ENCODE results near the gene HSD17B1. TPM values are rescaled to one million over a fixed set of nuclear protein-coding genes. Genes with fewer than 3 reads are reported as not detected.

Gene HSD17B1
- total RNA-seq, 1 donor from 2014 or later, result 2.0 TPM

DNA sequence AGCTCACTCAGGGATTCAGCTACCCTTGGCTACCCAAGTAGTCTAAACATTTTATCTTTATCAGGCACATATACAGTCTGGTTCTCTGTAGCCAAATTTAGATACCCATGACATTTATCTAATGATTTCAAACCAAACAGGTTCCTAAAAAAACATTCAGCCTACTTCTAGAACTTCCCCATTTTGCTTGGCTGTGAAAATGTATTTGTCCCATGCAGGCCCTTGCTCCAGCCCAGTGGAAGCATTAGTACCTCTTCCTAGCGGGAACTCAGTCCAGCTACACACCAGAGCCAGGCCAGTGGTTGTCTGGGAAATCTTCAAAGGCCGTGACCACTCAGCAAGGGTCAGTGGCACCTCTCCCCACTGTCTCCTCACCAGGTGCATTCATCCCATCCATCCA is 42.9 kb upstream of the HSD17B1 start:
- TF ChIP-seq, protein P1, sequence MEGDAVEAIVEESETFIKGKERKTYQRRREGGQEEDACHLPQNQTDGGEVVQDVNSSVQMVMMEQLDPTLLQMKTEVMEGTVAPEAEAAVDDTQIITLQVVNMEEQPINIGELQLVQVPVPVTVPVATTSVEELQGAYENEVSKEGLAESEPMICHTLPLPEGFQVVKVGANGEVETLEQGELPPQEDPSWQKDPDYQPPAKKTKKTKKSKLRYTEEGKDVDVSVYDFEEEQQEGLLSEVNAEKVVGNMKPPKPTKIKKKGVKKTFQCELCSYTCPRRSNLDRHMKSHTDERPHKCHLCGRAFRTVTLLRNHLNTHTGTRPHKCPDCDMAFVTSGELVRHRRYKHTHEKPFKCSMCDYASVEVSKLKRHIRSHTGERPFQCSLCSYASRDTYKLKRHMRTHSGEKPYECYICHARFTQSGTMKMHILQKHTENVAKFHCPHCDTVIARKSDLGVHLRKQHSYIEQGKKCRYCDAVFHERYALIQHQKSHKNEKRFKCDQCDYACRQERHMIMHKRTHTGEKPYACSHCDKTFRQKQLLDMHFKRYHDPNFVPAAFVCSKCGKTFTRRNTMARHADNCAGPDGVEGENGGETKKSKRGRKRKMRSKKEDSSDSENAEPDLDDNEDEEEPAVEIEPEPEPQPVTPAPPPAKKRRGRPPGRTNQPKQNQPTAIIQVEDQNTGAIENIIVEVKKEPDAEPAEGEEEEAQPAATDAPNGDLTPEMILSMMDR (IDR thresholded peaks at IDR 0.05), result no peak
- TF ChIP-seq POLR2A (IDR thresholded peaks at IDR 0.05) (no peak), POLR2AphosphoS5 (IDR thresholded peaks at IDR 0.05; ENCODE audit: insufficient read depth in 1 of 2, low read depth in 1 of 2) (no peak)
- no peaks in the 10 kb centered on the region for H3K9me3 ChIP-seq
- H3K4me3 ChIP-seq, result no peak overlapping the region
- peaks cover 0 to 26% of the 10 kb centered on the region in 2 donors for H3K36me3 ChIP-seq
- H3K27me3 ChIP-seq, result no peaks in the 10 kb centered on the region
- DNase-seq (ENCODE audit: extremely low spot score in 2 of 2), result no peak
- H3K4me1 ChIP-seq, result peaks cover 31% of the 10 kb centered on the region
- H3K27ac ChIP-seq, result no peak overlapping the region
- intact Hi-C loops (cut with DNase I), result loop anchor here (5.0 kb wide), 1 partner anchor 188 kb away; no protein-coding TSS in a partner anchor

DNA sequence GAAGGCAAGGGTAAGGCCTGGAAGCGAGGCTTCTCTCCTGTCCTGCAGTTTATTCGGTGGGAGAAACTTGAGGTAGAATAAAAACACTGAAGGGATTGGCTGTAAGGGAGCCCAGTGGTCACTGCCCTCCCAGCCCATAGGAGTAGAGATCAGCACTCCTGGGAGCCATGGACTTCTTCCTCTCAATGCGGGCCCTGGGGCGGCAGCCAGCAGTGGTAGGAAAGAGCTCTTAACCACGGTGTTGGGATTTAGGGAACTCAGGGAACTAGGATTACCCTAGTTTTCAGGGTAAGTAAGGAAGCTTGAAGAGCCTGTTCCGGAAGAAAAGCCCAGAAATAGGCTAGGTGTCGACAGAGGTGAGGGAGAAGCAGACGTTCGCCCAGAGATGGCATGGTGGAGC is 40.5 kb upstream of the HSD17B1 start:
- DNase-seq (ENCODE audit: extremely low spot score in 2 of 2), result no peak
- intact Hi-C loops (cut with DNase I), result loop anchor here (5.0 kb wide), 1 partner anchor 190 kb away; no protein-coding TSS in a partner anchor
- H3K4me1 ChIP-seq, result peaks cover 44% of the 10 kb centered on the region
- H3K9me3 ChIP-seq, result no peaks in the 10 kb centered on the region
- H3K27ac ChIP-seq, result peak overlapping the region; percentile 80
- no peaks in the 10 kb centered on the region for H3K27me3 ChIP-seq
- peaks cover 0 to 36% of the 10 kb centered on the region in 2 donors for H3K36me3 ChIP-seq
- no peak overlapping the region for H3K4me3 ChIP-seq
- TF ChIP-seq, protein P1 (IDR thresholded peaks at IDR 0.05), result no peak
- TF ChIP-seq POLR2AphosphoS5 (IDR thresholded peaks at IDR 0.05; ENCODE audit: insufficient read depth in 1 of 2, low read depth in 1 of 2) (no peak), POLR2A (IDR thresholded peaks at IDR 0.05) (no peak)

DNA sequence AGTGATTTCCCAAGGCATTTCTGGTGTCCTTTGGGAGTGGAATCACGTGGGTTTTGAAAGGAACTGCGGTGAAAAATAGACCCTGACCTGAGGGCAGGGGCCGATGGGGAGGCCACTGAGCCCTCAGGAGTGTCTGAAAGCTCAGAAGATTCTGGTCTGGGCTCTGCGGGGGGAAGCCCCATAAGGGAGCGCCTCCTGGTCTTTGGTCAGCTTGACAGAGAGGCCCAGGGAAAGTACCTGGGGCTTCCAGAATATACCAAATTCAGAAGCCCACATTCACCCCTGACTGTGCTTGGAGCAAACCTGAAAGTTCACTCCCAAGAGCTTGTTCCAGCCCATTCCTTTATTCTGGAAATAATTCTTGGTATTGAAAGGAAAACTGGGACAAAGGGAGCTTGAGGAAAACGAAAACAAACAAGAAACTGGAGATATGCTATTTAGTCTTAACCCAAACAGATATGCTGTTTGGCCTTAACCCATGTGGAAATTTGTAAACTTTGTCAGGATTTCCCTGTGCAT is 39.9 kb upstream of the HSD17B1 start:
- no peaks in the 10 kb centered on the region for H3K9me3 ChIP-seq
- H3K27me3 ChIP-seq, result no peaks in the 10 kb centered on the region
- no peak overlapping the region for H3K4me3 ChIP-seq
- peaks cover 49% of the 10 kb centered on the region for H3K4me1 ChIP-seq
- H3K36me3 ChIP-seq, result peaks cover 0 to 32% of the 10 kb centered on the region in 2 donors
- H3K27ac ChIP-seq, result peak overlapping the region; percentile 80
- DNase-seq (ENCODE audit: extremely low spot score in 2 of 2), result no peak
- TF ChIP-seq, protein P1 (IDR thresholded peaks at IDR 0.05), result no peak
- TF ChIP-seq POLR2AphosphoS5 (IDR thresholded peaks at IDR 0.05; ENCODE audit: insufficient read depth in 1 of 2, low read depth in 1 of 2) (no peak), POLR2A (IDR thresholded peaks at IDR 0.05) (no peak)
- intact Hi-C loops (cut with DNase I), result loop anchor here (5.0 kb wide), 1 partner anchor 190 kb away; no protein-coding TSS in a partner anchor

DNA sequence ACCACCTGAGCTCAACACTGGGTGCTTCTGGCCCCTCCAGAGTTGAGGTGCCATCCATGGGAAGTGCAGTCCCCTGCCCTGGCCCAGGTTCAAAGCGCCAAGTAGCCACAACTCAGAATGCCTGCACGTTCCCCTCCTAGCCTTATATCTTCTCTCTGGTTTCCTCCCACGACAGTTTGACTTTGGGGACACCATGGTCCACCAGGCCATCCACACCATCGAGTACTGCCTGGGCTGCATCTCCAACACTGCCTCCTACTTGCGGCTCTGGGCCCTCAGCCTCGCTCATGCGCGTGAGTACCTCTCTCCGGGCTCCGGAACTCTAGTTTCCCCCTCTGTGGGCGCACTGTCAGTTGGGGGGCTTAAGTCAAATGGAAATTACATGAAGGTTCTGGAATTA is 39.0 kb upstream of the HSD17B1 start:
- no peak overlapping the region for H3K4me3 ChIP-seq
- intact Hi-C loops (cut with DNase I), result loop anchor here (5.0 kb wide), 1 partner anchor 191 kb away; no protein-coding TSS in a partner anchor
- peaks cover 0 to 26% of the 10 kb centered on the region in 2 donors for H3K36me3 ChIP-seq
- H3K4me1 ChIP-seq, result peaks cover 58% of the 10 kb centered on the region
- peak overlapping the region; percentile 80 for H3K27ac ChIP-seq
- no peaks in the 10 kb centered on the region for H3K9me3 ChIP-seq
- no peak for DNase-seq (ENCODE audit: extremely low spot score in 2 of 2)
- TF ChIP-seq POLR2AphosphoS5 (IDR thresholded peaks at IDR 0.05; ENCODE audit: insufficient read depth in 1 of 2, low read depth in 1 of 2) (no peak), POLR2A (IDR thresholded peaks at IDR 0.05) (no peak)
- TF ChIP-seq, protein P1 (IDR thresholded peaks at IDR 0.05), result no peak
- no peaks in the 10 kb centered on the region for H3K27me3 ChIP-seq

DNA sequence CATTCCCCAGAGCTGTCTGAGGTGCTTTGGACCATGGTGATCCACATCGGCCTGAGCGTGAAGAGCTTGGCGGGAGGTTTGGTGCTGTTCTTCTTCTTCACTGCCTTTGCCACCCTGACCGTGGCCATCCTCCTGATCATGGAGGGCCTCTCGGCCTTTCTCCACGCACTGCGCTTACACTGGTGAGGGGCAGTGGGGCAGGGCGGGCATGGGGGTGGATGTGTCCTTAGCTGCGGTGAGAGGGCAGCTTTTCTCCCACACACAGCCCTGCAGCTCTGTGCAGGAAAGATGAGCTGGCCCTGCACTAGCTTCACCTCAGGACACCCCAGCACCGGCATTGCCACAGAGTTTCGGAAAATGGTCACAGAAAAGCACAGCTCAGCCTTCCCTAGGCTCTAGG is 38.4 kb upstream of the HSD17B1 start:
- Histone ChIP-seq H3K27ac (peak overlapping the region; percentile 80), H3K4me3 (no peak overlapping the region), H3K9me3 (no peaks in the 10 kb centered on the region), H3K27me3 (no peaks in the 10 kb centered on the region), H3K36me3 (peaks cover 0 to 20% of the 10 kb centered on the region in 2 donors), H3K4me1 (peaks cover 60% of the 10 kb centered on the region)
- no peak for TF ChIP-seq POLR2AphosphoS5 (IDR thresholded peaks at IDR 0.05; ENCODE audit: insufficient read depth in 1 of 2, low read depth in 1 of 2)
- TF ChIP-seq POLR2A (IDR thresholded peaks at IDR 0.05), result no peak
- TF ChIP-seq, protein P1 (IDR thresholded peaks at IDR 0.05), result no peak
- no peak for DNase-seq (ENCODE audit: extremely low spot score in 2 of 2)
- intact Hi-C loops (cut with DNase I), result loop anchor here (5.0 kb wide), 1 partner anchor 192 kb away; no protein-coding TSS in a partner anchor
